Adrenal gland (tissue), 5 donors: ENCODE data around the gene RGS12.

Source experiments
- CTCF ChIP-seq, 6 experiments: fragments of 450-650 bp in 4 of 6; fragments of 200-600 bp in 2 of 6; sonication (generic) in 1 of 6; IDR thresholded peaks; 1 replicate in 5 of 6; 2 replicates in 1 of 6; pipeline versions ENCODE4 v1.5.1 to v1.8.0; 2016 to 2021; ENCODE audit warnings: antibody characterized with exemption in 6 of 6, mild to moderate bottlenecking in 2 of 6, moderate library complexity in 1 of 6
- POLR2A ChIP-seq, 2 donors: fragments of 450-650 bp; IDR thresholded peaks; one replicate each; pipeline ENCODE4 v1.6.1; 2017; ENCODE audit warnings: antibody characterized with exemption in 2 of 2, mild to moderate bottlenecking in 2 of 2, moderate library complexity in 1 of 2
- donor health status: DM: no; HTN: no; CAD: no.

- TF ChIP-seq CTCF (IDR thresholded peaks at IDR 0.05) (no peak), POLR2A (IDR thresholded peaks at IDR 0.05) (no peak)
Observed at GRCh38 chr4:3299122-3299975, 6.5 kb downstream of the RGS12 start.
